ENCODE measurements around the gene LILRA1.
"Not testable (repeated sequence)": the region's sequence is repeated elsewhere in the genome, so short reads cannot be mapped to it uniquely, and the experiment has no call there.

LILRA1 gene

GRCh38 chr19:54578268-54578667 is 15.2 kb upstream of the LILRA1 start:
- DNase-seq: not testable (repeated sequence)

GRCh38 chr19:54586397-54586796 is 7.0 kb upstream of the LILRA1 start:
- no peak for DNase-seq

GRCh38 chr19:54587026-54587425 is 6.4 kb upstream of the LILRA1 start:
- DNase-seq: no peak

- DNase-seq: not testable (repeated sequence)
These were observed 647 bp downstream of the LILRA1 start for GRCh38 chr19:54593931-54594626.

GRCh38 chr19:54594737-54595136 is 1.3 kb downstream of the LILRA1 start:
- DNase-seq: no peak

GRCh38 chr19:54595680-54596436 is 2.4 kb downstream of the LILRA1 start:
- DNase-seq: not testable (repeated sequence)

GRCh38 chr19:54600212-54600611 is 6.8 kb downstream of the LILRA1 start:
- DNase-seq: no peak

- DNase-seq: no peak
These were observed 12.8 kb downstream of the LILRA1 start for GRCh38 chr19:54606230-54606629.

- no peak for DNase-seq
These were observed 13.7 kb downstream of the LILRA1 start for GRCh38 chr19:54606891-54607784.

- no peak for DNase-seq
These were observed 14.3 kb downstream of the LILRA1 start for GRCh38 chr19:54607785-54608150.

GRCh38 chr19:54608205-54608604 is 14.8 kb downstream of the LILRA1 start:
- no peak for DNase-seq

- no peak for DNase-seq
These were observed 15.4 kb downstream of the LILRA1 start for GRCh38 chr19:54608792-54609191.

GRCh38 chr19:54609356-54609791 is 15.9 kb downstream of the LILRA1 start:
- no peak for DNase-seq

GRCh38 chr19:54612428-54612827 is 19.0 kb downstream of the LILRA1 start:
- DNase-seq: no peak

GRCh38 chr19:54614726-54615125 is 21.3 kb downstream of the LILRA1 start:
- no peak for DNase-seq

- DNase-seq: no peak
These were observed 22.6 kb downstream of the LILRA1 start for GRCh38 chr19:54616057-54616456.

- DNase-seq: no peak
These were observed 23.6 kb downstream of the LILRA1 start for GRCh38 chr19:54616821-54617560.

GRCh38 chr19:54620464-54620863 is 27.0 kb downstream of the LILRA1 start:
- DNase-seq: no peak

- no peak for DNase-seq
These were observed 29.0 kb downstream of the LILRA1 start for GRCh38 chr19:54622431-54622830.

GRCh38 chr19:54624234-54624633 is 30.8 kb downstream of the LILRA1 start:
- DNase-seq: not testable (repeated sequence)

GRCh38 chr19:54624934-54625730 is 31.7 kb downstream of the LILRA1 start:
- DNase-seq: not testable (repeated sequence)

GRCh38 chr19:54626757-54627156 is 33.3 kb downstream of the LILRA1 start:
- DNase-seq: no peak

Measured in T-helper 9 cell (primary cell).